Stimulated activated effector memory CD8-positive, alpha-beta T cell treated with anti-CD3 and anti-CD28 coated beads, Interleukin-12 subunit alpha, Interleukin-12 subunit beta, amount 100 ng/mL, for 72 hours (primary cell): ENCODE measurements around the gene GTF2B.
"Not testable (repeated sequence)": the region's sequence is repeated elsewhere in the genome, so short reads cannot be mapped to it uniquely, and the experiment has no call there.

ENCODE experiments used
- ATAC-seq: fragments of 150-1000 bp; cut with Tn5 transposase; 2 replicates; pipeline ENCODE4 v1.10.0; 2021
- DNase-seq, 2 donors: peaks; one replicate each; pipeline ENCODE4 v3.0.0; 2021 to 2022; ENCODE audit warnings: low spot score in 2 of 2
- H3K27ac Mint-ChIP-seq: one replicate; pipeline ENCODE4 v1.8.0; 2022; ENCODE audit warnings: mild to moderate bottlenecking, mixed read lengths
- H3K36me3 Mint-ChIP-seq: one replicate; pipeline ENCODE4 v1.8.0; 2022; ENCODE audit warnings: mild to moderate bottlenecking, mixed read lengths
- H3K4me1 Mint-ChIP-seq: one replicate; pipeline ENCODE4 v1.8.0; 2022; ENCODE audit warnings: mixed read lengths
- H3K4me3 Mint-ChIP-seq: one replicate; pipeline ENCODE4 v1.8.0; 2022; ENCODE audit warnings: mild to moderate bottlenecking, mixed read lengths
- H3K9me3 Mint-ChIP-seq: one replicate; pipeline ENCODE4 v1.8.0; 2022; ENCODE audit warnings: mixed read lengths

The GTF2B gene

DNA sequence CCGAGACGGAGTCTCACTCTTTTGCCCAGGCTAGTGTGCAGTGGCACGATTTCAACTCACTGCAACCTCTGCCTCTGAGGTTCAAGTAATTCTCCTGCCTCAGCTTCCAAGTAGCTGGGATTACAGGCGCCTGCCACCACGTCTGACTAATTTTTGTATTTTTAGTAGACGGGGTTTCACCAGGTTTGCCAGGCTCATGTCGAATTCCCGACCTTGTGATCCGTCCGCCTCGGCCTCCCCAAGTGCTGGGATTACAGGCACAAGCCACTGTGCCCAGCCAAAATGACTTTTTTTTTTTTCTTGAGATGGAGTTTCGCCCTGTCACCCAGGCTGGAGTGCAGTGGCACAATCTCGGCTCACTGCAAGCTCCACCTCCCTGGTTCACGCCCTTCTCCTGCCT lies 21.7 kb downstream of the GTF2B start:
- not testable (repeated sequence) for H3K9me3 Mint-ChIP-seq, H3K4me3 Mint-ChIP-seq, DNase-seq, ATAC-seq, H3K27ac Mint-ChIP-seq
- peaks cover 47% of the 10 kb centered on the region for H3K4me1 Mint-ChIP-seq
- H3K36me3 Mint-ChIP-seq = peaks cover 62% of the 10 kb centered on the region

DNA sequence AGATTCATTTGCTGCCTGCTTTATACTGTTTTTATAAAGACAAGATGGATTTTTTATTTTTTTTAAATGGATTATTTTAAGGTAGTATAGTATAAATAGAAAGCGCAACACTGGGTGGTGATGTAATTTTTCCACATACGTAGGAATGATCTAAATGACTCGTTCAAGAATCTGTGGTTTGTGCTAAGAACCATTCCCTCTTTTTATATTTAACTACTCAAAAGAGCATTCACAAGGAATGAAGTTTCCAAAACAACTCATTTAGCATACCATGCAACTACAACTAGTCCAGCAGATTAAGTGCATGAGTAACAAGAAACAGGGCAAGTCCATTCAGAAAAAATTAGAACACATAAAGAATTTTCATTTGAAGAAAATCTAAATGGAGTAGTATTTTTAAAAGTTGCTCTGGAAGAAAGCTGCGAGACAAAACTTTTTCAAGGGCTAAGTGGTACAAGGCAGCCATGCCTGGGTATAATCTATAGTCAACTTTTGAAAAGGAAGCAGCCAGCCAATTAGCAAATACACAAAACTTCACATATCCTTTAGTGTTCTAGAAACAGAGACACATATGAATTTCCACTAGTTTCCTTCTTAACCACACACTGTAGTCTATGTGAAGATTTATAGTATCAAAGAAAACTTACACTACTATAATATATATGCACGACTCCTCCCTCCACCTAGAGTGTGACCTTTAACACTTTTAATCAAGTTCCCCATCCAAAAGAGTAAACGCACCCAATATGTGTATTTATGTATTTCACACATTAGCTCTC lies 23.4 kb downstream of the GTF2B start:
- no peak for DNase-seq
- peaks cover 49% of the 10 kb centered on the region for H3K4me1 Mint-ChIP-seq
- peak; percentile 72 for ATAC-seq

DNA sequence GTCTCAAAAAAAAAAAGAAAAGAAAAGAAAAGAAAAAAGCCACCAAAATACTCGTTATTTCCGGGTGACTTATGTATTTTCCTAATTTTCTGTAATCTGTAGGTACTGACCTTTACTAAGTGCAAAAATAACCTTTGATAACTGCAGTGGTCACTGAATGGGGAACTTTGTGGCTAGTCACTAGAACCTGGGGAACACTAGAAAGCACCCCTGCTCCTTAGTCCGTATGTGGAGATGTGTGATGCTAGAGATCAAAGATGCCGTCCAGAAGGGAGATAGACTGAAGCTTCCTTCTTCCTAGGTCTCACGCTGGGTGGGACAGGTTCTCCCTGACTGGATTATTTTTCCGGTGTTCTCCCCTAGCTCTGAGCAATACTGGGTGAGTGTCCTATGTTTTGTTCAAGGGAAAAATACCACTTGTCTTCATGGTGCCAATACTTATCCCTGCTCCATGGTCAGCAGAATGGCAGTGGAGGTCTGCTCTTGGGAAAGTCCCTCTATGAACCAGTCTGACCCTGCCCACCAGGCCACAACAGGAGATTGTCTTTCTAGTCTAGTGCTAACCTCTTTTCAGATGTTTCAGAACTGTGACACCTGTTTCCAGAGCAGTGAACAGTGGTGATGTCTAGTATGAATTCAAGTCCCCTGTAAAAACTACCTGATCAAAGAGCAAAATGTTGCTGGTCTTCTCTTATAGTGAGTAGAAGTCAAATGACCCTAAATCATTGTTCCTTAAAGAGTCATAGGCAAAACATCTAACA lies 39.9 kb downstream of the GTF2B start:
- Mint-ChIP-seq H3K4me3 (no peak overlapping the region), H3K36me3 (peaks cover 59% of the 10 kb centered on the region), H3K9me3 (no peaks in the 10 kb centered on the region), H3K4me1 (no peaks in the 10 kb centered on the region), H3K27ac (peak overlapping the region; percentile 73)
- ATAC-seq (no peak), DNase-seq (no peak)

More for the DNA sequence above, 23.4 kb downstream of the GTF2B start:
- Mint-ChIP-seq H3K27ac (peak overlapping the region; percentile 38), H3K9me3 (no peaks in the 10 kb centered on the region), H3K4me3 (peak overlapping the region; percentile 39), H3K36me3 (peaks cover 58% of the 10 kb centered on the region)

DNA sequence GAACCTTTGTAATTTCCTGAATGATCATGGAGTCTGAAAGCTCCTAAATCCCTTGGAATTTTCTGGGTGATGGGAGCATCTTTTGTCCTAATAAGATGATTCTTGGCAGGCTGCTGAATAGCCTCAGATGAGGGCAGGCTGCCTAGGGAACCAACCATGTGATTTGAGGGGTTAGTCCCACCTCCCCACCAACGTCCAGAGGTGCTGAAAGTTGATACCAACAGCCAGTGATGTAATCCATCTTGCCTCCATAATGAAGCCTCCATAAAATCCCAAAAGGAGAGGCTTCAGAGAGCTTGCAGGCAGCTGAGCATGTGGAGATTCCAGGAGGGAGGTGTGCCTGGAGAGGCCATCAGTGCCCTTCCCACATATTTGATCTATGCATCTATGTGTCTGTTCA lies 43.7 kb downstream of the GTF2B start:
- Mint-ChIP-seq H3K4me1 (no peaks in the 10 kb centered on the region), H3K4me3 (no peak overlapping the region), H3K27ac (no peak overlapping the region), H3K9me3 (no peaks in the 10 kb centered on the region), H3K36me3 (peaks cover 22% of the 10 kb centered on the region)
- ATAC-seq (no peak), DNase-seq (no peak)

DNA sequence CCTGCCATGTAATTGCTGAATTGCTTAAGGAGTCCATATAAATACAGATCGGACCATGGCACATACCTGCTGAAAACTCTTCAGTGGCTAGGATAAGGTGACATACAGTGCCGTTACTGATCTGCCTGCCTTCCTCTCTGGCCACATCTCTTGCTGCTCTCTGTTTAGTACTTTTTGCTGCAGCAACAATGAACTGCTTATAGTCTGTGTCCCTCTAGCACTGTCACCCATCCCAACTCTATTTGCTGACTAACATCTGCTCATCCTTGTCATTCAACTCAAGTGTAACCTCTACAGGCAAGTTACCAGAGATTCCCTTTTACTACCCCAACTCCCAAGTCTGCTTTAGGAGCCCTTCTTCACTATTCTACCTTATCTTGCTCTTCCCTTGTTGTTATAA lies 65.6 kb downstream of the GTF2B start:
- DNase-seq (no peak), ATAC-seq (no peak)
- Mint-ChIP-seq H3K36me3 (peaks cover 34% of the 10 kb centered on the region), H3K4me1 (no peaks in the 10 kb centered on the region), H3K4me3 (no peak overlapping the region), H3K27ac (no peak overlapping the region), H3K9me3 (no peaks in the 10 kb centered on the region)

DNA sequence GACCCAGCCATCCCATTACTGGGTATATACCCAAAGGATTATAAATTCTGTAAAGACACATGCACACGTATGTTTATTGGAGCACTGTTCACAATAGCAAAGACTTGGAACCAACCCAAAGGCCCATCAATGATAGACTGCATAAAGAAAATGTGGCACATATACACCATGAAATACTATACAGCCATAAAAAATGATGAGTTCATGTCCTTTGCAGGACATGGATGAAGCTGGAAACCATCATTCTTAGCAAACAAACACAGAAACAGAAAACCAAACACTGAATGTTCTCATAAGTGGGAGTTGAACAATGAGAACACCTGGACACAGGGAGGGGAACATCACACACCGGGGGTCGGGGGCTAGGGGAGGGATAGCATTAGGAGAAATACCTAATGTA lies 71.7 kb downstream of the GTF2B start:
- not testable (repeated sequence) for H3K4me1 Mint-ChIP-seq, H3K27ac Mint-ChIP-seq, ATAC-seq, H3K9me3 Mint-ChIP-seq, DNase-seq, H3K4me3 Mint-ChIP-seq
- H3K36me3 Mint-ChIP-seq = peaks cover 36% of the 10 kb centered on the region

DNA sequence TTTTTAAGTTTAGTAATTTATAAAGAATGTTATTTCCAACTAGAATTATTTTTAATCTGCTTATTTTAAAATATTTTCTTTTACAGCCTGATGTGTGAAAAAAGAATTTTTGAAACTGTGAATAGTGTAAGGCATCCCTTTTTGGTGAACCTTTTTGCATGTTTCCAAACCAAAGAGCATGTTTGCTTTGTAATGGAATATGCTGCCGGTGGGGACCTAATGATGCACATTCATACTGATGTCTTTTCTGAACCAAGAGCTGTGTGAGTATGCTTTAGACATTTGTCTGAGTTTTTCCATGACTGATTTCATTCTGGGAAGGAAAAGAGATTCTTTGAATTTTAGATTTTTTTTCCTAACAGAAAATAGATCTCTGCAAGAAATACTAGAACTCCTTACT lies 77.9 kb downstream of the GTF2B start:
- no peak for DNase-seq
- H3K36me3 Mint-ChIP-seq = peaks cover 62% of the 10 kb centered on the region
- no peak overlapping the region for H3K4me3 Mint-ChIP-seq
- no peak for ATAC-seq
- H3K9me3 Mint-ChIP-seq = no peaks in the 10 kb centered on the region
- no peaks in the 10 kb centered on the region for H3K4me1 Mint-ChIP-seq
- no peak overlapping the region for H3K27ac Mint-ChIP-seq

DNA sequence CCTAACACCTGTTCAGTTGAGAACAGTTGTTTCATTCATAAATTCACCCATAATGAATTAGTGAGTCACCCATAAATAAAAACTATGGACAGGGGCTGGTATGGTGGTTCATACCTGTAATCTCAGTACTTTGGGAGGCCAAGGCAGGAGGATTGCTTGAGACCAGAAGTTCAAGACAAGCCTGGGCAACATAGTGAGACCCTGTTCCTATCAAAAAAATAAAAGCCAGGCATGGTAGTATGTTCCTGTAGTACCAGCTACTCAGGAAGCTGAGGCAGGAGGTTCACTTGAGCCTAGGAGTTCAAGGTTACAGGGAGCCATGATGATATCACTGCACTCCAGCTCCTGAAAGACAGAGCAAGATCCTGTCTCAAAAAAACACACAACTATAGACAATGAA lies 79.0 kb downstream of the GTF2B start:
- Mint-ChIP-seq H3K4me1 (no peaks in the 10 kb centered on the region), H3K27ac (no peak overlapping the region), H3K4me3 (no peak overlapping the region), H3K36me3 (peaks cover 61% of the 10 kb centered on the region), H3K9me3 (no peaks in the 10 kb centered on the region)
- ATAC-seq = no peak
- DNase-seq = no peak

DNA sequence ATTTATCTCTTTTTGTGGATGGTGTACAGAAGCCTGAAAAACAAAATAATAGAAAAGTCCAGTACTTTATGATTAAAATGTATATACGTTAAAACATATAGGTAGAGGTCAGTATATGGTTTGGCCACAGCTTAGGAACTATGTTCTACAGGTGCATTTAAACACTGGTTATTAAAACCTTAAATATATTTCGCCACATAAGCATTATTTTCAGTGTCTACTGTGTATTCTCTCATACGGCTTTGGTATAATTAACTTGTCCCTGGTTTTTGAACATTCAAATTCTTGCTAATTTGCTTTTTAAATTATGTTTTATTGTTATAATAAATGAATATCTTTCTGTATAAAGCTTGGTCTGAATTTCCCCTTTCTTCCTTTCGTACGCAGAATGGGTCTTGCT lies 87.9 kb downstream of the GTF2B start:
- H3K27ac Mint-ChIP-seq = no peak overlapping the region
- no peak overlapping the region for H3K4me3 Mint-ChIP-seq
- ATAC-seq = no peak
- no peaks in the 10 kb centered on the region for H3K4me1 Mint-ChIP-seq
- no peaks in the 10 kb centered on the region for H3K9me3 Mint-ChIP-seq
- DNase-seq = no peak
- peaks cover 54% of the 10 kb centered on the region for H3K36me3 Mint-ChIP-seq

DNA sequence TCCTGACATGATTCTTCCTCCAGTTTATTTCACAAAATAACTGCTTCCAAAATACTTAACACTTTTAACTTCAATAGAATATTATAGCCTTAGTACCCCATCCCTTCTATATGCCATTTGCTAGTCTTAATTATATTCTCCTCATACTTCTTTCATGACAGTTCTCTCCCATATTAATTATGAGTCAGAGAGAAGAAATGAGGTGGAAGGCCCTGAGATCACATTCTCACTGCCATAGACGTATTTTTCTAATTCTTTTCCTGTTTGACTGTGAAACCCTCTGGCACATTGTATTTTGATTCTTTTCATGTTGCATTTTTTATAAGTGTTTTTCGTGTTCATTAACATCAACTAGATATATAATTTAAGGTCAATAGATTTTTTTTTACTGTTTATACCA lies 88.4 kb downstream of the GTF2B start:
- no peak overlapping the region for H3K4me3 Mint-ChIP-seq
- no peaks in the 10 kb centered on the region for H3K4me1 Mint-ChIP-seq
- no peaks in the 10 kb centered on the region for H3K9me3 Mint-ChIP-seq
- no peak for DNase-seq
- peaks cover 49% of the 10 kb centered on the region for H3K36me3 Mint-ChIP-seq
- no peak for ATAC-seq
- H3K27ac Mint-ChIP-seq = no peak overlapping the region
